Eye (tissue), 1 donor: ENCODE results near the gene MFSD2A.
"Not testable (repeated sequence)": the region's sequence is repeated elsewhere in the genome, so short reads cannot be mapped to it uniquely, and the experiment has no call there.

Experiments used
- DNase-seq: peaks from one replicate; pipeline ENCODE4 v3.0.0-alpha.2; 2015

MFSD2A gene

DNA sequence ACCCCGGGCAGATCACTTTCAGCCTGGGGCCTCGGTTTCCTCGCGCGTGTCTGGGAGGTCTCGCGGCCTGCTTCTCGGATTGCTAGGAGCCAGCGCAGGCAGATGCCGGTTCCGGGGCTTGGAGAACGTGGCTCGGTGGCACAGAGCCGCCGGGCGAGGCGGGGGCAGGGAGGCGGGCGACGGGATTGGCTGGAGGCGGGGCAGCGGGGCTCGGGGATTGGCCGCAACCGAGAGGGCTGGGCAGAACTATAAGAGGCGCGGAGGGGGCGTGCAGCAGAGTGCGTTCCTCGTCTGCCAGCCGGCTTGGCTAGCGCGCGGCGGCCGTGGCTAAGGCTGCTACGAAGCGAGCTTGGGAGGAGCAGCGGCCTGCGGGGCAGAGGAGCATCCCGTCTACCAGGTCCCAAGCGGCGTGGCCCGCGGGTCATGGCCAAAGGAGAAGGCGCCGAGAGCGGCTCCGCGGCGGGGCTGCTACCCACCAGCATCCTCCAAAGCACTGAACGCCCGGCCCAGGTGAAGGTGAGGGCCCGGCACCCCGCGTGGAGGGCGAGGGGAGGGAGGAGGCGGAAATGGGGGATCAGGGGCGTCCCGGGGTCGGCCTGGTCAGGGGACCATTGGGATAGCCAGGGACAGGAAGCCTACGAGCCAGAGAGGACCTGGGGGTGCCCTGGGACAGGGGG is at the start of gene MFSD2A:
TSS of gene MFSD2A (plus strand) at position 276 of the 677 bp plus-strand sequence. CDS start at position 424, 148 bp downstream.
- DNase-seq, result peak; percentile 94

DNA sequence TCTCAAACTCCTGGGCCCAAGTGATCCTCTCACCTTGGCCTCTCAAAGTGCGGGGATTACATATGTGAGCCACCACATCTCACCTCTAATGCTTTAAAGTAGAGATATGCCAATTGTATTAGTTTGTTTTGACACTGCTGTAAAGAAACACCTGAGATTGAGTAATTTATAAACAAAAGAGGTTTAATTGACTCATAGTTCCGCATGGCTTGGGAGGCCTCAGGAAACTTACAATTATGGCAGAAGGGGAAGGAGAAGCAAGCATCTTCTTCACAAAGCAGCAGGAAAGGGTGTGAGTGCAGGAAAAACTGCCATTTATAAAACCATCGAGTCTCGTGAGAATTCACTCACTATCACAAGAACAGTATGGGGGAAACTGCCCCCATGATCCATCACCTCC is 49.8 kb upstream of the MFSD2A start:
- DNase-seq, result no peak

DNA sequence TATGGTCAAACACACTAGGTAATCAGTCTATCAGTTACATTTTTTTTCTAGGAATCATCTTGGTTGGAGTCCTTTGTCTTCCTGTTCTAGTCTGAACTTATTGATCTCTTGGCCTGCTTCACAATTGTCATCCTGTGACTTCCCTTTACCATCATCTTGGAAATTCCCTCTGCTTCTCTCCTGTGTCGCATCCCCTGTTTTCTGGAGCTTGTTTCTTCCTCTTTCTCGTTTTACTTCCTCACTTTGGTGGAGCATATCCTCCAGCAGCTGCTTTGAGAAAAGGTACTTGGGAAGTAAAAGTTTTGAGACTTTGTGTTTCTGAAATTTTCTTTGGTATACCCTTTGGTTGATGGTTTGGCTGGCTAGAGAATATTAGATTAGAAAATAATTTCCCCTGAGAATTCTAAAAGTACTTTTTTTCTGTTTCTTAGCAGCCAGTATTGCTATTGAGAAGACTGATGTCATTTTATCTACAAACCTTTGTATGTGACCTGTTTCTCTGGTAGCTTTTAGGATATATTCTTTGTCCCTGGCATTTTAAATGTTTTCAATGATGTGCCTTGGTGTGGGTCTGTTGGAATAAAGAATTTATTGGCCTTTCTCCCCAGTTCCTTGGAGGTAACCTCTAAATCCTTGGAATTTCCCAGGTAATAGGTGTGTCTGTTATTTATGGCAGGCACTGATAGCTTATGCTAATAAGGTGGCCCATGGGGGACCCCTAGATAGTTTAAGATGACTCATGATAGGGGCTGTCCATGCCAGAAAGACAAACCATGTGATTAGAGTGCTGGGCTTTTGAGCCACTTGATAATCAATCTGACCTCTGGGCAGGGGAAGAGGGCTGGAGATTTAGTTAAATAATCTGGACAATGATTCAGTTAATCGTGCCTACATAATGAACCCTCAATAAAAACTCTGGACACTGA is 47.2 kb upstream of the MFSD2A start:
- no peak for DNase-seq

DNA sequence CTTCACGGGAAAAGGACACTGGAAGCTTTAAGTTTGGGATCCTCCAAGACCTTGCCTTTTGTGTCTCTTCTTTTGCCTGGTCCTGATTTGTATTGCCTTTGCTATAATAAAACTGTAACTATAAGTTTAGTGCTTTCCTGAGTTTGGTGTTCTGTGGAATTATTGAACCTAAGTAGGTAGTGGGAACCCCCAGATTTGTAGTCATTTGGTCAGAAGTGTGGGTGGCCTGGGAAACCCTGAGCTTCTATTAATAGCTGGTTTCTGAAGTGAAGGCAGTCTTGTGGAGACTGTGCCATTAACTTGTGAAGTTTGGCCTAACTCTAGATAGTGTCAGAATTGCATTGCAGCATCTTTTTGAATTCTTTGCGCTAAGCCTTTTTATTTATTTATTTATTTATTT is 46.4 kb upstream of the MFSD2A start:
- DNase-seq, result no peak

DNA sequence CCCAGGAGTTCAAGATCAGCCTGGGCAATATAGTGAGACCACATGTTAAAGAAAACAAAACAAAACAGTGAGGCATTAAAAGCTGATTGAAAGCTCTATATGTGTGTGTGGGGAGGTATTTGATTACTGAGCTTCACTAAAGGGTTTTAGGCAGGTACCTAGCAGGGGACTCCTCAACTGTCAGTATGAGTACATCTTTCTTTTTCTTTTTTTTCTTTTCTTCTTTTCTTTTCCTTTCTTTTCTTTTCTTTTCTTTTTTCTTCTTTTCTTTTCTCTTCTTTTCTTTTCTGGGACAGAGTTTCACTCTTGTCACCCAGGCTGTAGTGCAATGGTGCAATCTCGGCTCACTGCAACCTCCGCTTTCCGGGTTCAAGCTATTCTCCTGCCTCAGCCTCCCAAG is 44.7 kb upstream of the MFSD2A start:
- DNase-seq, result no peak

DNA sequence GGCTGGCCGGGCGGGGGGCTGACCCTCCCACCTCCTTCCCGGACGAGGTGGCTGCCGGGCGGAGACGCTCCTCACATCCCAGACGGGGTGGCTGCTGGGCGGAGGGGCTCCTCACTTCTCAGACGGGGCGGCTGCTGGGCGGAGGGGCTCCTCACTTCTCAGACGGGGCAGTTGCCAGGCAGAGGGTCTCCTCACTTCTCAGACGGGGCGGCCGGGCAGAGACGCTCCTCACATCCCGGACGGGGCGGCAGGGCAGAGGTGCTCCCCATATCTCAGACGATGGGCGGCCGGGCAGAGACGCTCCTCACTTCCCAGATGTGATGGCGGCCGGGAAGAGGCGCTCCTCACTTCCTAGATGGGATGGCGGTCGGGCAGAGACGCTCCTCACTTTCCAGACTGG is 41.8 kb upstream of the MFSD2A start:
- not testable (repeated sequence) for DNase-seq

DNA sequence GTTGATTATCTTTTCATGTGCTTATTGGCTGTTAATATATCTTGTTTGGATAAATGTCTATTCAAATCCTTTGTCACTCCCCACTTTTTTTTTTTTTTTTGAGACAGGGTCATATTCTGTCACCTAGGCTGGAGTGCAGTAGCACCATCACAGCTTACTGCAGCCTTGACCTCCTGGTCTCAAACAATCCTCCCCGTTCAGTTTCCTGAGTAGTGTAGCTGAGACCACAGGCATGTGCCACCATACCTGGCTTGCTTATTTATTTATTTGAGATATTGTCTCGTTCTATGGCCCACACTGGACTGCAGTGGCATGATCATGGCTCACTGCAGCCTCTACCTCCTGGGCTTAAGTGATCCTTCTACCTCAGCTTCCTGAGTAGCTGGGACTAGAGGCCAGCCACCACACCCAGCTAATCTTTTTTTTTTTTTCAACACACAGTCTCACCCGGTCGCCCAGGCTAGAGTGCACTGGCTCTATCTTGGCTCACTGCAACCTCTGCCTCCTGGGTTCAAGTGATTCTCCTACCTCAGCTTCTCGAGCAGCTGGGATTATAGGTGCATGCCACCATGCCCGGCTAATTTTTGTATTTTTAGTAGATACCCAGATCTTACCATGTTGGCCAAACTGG is 39.3 kb upstream of the MFSD2A start:
- no peak for DNase-seq

DNA sequence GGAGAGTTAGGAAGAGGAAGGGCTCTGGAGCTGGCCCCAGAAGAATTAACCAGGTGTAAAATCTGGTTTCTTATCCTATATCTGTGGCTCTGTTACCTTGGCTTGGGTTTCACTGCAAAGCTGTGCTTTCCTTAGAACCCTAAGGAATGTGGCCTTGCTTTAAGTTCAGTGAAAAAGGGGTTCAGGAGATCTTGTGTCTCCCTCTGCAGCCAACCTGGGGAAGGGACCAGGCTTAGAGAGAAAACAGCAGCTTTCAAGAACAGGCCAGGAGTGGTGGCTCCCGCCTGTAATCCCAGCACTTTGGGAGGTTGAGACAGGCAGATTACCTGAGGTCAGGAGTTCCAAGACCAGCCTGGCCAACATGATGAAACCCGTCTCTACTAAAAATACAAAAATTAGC is 37.1 kb upstream of the MFSD2A start:
- no peak for DNase-seq

DNA sequence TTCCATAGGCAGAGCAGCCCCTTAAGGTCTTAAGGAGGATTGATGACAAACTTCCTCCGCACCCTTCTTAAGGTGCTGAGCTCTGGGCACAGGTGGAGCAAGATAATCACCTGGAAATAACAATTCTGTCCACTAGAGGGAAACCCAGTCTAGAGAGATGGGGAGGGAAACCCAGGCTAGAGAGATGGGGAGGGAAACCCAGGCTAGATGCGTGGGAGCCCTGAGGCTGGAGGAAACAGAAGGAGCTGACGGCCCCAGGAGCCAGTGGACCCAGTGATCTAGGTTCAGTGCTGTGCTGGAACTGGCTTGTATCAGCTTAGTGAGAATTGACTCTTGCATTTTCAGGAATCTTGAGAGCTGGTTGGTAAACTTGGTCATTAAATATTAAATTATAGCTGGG is 35.4 kb upstream of the MFSD2A start:
- DNase-seq, result peak; percentile 62

DNA sequence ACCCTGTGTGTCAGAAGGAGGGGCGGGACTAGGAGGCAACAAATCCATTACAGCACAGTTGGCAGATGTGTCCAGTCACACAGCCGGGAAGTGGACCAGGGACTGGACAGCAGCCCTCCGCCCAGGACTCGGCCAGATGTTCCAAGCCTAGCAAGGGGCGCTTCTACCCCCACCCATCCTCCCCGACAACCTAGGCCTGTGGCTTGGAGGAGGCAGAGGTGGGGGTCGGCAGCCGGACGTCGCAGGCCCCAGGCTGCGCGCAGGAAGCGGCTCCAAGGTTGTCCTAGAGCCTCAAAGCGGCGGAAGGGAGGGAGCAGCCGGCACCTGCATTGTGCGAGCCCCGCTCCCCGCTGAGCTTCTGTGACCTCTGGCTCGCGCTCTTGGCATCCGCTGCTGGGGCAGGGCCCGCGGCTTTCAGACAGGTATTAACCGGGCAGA is 32.7 kb upstream of the MFSD2A start:
- DNase-seq, result peak; percentile 44

DNA sequence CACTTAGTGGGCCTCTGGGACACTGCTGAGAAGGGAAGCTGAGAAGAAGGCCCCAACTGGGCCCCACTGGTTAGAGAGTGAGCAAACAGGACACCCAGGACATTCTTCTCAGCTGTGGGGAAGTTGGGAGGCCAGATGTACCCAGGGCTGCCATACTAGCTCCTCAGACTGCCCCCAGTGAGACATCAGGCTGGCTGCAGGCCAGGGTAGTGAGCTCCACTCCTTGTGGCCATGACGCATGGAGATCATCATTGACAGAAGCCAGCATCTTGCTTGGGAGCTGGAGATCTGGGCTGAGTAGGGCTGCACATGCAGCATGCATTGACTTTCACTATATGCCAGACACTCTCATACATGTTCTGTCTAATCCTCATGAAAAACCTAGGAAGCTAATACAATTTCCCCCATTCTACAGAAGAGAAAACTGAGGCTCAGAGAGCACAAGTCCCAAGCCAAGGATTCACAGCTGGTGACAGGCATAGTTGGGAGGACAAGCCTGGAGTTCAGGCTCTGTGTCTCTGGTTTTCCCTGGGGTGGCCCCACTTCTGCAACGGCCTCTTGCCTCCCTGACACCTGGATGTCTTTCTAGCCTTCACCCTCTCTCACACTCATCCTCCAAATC is 29.1 kb upstream of the MFSD2A start:
- DNase-seq, result no peak

DNA sequence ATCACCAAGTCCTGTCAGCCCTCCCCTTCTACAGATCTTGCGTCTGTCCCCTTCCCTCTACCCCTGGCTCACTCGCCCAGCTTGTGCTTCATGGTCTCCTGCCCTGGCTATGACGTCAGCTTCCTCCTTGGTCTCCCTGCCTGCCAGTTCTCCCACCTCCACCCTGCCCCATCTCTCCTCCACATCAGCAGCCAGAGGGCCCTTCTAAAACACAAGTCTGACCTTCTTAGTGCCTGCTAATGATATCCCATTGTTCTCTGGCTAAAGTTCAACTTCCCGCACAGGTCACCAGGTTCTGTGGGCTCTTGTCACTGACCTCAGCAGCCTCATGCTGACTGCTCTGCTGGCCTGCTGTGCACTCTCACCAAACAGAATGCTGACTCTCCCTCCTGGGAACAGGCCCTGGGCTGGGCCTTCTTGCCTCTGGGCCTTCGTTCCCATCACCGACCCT is 28.6 kb upstream of the MFSD2A start:
- DNase-seq, result peak; percentile 10

DNA sequence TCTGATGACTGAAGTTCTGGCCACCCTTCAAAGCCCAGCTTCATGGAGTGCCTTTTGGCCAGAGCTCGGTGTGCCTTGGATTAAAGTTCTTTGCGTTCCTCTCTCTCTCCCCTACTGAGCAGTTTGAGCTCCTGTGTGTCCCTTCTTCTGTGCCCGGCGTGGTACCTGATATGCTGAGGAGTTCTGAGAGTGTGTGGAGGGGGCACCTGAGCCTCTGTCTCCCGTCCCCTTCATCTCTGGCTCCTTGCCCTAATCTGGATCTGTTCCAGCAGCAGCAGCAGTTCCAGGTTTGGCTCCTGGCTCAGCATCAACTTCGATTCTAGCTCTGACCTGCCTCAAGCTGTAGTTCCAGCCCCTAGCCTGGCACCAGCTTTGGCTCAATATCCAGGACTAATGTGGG is 28.1 kb upstream of the MFSD2A start:
- peak; percentile 1 for DNase-seq

DNA sequence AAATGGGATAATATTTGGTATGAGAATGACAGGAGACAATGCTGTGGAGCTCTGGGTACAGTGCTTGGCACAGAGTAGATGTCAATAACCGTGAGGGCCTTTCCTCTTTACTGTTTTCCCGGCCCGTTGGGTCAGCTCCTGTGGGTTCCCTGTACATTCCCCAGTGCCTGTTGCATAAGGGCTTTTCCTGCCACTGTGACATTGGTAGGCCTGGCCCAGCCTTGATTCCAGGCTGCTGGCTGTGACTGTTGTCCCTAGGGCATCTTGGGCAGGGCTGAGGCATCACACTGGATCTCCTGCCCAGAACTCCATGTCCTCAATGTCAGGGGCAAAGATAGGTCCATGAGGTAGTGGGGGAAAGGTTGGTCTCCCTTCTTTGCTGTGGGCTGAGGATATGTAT is 27.4 kb upstream of the MFSD2A start:
- DNase-seq, result no peak

DNA sequence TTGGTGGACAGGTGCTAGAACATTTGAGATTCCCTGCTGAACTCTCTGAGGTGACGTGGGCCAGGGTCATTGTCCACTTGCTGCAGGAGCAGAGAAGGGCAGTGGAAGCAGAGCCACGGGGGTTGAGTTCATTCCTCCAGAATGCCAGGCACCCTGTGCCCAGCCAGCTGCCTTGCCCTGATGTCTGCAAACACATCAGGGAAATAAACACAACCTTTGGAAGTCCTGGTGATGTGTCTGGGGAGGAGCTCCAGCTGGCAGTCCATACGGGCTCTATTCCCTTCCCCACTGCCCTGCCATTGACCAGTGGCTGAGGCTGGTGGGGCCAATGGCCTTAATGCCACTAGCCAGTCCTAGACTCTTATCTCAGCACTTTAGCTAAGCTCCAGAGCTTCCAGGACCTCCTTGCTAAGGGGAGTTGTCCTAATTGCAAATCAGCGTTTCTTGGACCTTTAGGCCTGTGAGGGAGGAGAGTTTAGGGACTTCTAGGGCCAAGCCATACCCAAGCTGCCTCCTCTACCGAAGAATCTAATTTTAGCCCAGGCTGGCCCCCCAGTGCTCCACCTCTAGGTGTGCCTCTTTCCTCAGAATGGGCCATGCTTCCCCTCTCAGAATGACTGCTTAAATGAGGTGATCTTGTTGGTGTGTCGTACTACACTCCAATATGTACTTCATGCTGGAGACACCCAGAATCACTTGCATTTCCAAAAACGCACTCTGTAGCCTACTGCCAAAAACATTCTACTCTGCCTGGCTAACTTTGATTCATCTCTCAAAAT is 25.9 kb upstream of the MFSD2A start:
- no peak for DNase-seq

DNA sequence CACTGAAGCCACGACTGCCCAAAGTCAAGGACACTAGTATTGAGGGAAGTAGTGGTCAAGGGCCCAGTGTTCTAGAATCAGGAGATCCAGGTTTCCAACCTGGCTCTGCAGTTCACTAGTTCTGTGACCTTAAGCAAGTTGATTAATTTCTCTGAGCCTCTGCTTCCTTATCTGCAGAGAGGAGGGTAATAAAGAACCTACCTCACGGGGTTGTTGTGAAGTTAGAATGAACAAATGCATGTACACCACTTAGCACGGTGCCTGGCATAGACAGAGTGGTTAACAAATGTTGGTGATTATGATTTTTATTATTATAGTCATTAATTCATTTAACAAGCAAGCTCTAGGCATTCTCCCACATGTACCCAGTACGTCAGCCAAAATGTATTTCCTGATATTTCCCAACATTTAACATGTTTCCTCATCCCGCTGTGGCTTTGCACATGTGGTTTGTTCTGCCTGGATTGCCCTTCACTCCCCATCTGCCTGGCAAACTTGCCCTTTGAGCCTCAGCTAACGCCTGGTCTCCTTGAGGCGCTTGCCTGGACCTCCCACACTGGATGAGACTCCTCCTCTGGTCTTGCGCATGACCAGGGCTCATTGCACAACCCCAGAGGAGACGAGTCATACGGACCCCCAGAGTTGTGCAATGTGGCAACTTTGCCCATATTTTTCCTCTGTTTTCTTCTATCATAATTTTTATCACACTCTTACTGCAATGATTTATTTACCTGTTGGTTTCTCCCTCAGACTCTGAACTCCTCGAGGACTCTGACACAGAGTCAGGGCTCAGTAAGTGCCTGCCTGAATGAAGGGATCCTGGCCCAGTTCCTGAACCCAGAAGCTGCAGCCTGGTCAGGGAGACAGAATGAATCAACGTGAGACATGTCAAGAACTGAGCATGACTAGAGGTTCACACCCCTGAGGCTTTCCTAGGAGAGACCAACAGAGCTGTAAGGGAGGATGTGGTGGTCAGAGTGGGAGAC is 20.7 kb upstream of the MFSD2A start:
- peak; percentile 19 for DNase-seq

DNA sequence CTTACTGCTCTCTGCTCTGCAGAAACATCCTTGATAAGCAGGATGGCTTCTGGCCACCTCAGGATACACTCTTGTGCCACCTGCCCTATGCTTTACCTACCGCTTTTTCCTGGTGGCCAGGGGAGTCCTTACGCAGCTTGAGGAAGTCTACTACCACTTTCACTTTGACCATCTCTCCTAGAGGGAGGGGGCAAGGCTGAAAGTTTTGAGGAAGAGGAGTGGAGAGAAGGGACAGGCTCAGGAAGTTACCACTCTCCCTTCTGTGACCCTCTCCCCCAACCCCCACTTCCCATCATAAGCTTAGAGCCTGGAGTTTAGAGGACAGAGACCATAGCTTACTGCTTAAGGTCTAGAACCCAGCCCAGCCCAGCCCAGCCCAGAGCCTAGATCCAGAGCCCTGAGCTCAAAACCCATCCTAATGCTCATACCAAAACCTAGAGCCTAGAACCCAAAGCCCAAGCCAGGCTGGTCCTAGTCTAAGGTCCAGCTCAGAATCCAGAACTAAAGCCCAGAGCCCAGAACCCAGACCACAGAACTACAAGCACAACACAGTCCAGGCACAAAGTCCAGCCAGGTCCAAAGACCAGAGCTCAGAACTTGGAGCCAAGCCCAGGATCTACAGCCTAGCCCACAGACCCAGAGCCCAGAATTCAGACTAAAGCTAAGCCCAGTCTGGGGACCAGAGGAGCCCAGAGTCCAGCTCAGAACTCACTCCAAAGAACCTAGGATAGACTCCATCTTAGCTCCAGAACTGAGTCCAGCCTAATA is 18.0 kb upstream of the MFSD2A start:
- no peak for DNase-seq

DNA sequence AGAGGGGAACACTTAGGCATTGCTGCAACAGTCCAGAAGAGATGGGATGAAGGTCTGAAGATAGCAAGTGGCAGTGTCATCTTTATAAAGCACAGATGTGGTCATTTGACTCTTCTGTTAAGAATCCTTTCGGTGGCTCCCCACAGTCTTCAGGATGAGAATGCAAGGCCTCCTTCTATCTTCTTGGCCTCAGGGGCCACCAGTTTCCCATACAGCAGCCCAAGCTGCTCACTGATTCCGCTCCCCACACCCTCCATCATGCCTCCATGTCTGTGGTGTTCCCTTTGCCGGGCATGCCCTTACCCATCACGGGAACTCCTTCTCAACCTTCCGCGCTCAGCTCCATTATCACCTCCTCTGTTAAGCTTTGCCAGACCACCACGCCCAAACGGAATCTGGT is 16.1 kb upstream of the MFSD2A start:
- DNase-seq, result no peak

DNA sequence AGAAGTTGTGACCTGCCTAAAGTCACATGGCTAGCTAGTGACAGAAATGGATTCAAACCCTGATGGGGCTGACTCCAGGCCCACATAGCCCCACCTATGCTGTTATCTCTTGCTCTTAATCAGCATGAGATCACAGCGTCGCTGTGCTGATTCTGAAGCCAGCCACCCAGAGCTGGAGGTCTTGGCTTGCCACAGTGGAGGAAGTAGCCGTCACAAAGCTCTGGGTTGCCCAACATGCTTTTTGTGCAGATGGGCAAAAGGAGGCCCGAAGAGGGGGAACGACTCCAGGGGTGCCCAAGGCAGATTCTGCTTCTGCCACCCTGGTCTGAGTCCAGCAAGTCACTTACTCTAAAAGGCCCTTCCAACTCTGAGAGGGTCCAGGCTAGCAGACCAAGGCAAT is 14.7 kb upstream of the MFSD2A start:
- no peak for DNase-seq
